NT2/D1 (cell line): ENCODE results near the gene SLC16A6.

Source experiments
- SUZ12 ChIP-seq: IDR thresholded peaks from 2 replicates; pipeline ENCODE4 v1.6.1; 2011; ENCODE audit not compliant: insufficient read length, insufficient read depth; ENCODE audit errors: extremely low read depth
- ZNF274 ChIP-seq: IDR thresholded peaks from 2 replicates; pipeline ENCODE4 v1.6.1; 2011; ENCODE audit warnings: mild to moderate bottlenecking, low read depth, low read length

- no peak for TF ChIP-seq ZNF274
- TF ChIP-seq SUZ12 = no peak
These were observed 24.1 kb upstream of the SLC16A6 start for GRCh38 chr17:68314916-68315535.
